ENCODE data around the gene CHSY3. TPM values are rescaled to one million over a fixed set of nuclear protein-coding genes. Genes with fewer than 3 reads are reported as not detected.

CHSY3 gene
- total RNA-seq, result 10 to 100 TPM; 19.5 to 32.5 TPM
- 10 to 100 TPM in 1 of 2 donors, 1 to 10 TPM in 1; 3.5 to 10.1 TPM for polyA plus RNA-seq
- long read RNA-seq, donor 1, partial matches to known transcripts, result 4 of 54 reads
- long read RNA-seq, donor 1, other reads (novel, unspliced or antisense), result 50 of 54 reads
- long read RNA-seq, donor 2, partial matches to known transcripts, result 3 of 29 reads
- long read RNA-seq, donor 2, other reads (novel, unspliced or antisense), result 26 of 29 reads

DNA sequence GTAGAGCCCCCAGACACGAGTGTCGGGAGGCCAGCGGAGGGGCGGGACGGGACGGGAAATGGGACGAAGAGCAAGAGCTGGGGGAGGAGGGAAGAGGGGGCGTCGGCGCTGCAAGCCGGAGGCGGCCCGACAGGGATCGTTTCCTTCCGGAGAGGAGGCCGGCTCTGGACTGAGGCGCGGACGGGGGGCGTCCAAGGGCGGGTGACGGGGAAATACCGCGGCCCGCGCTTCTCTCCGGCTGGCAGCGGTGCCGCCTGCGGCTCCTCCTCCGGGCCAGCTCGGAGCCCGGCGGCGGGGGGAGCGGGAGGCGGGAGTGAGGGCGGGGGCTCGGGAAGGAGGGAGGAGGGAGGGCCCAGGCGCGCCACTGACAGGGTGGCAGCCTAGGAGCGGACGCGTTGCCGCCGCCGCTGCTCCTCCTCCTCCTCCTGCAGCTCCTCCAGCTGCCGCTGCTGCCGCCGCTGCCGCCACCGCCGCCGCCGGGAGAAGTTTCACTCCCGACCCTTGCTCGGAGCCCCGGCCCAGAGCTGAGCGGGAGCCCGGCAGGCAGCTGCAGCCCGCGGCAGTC is at the start of gene CHSY3:
TSS of gene CHSY3 (plus strand) at position 364 of the 565 bp plus-strand sequence.
- no peaks in the 10 kb centered on the region for H3K4me1 ChIP-seq (ENCODE audit: control insufficient read depth in 1 of 2, insufficient read depth in 2 of 2, low read length in 2 of 2)
- no peaks in the 10 kb centered on the region for H3K9me3 ChIP-seq (ENCODE audit: control insufficient read depth, low read length)
- peaks cover 0 to 2% of the 10 kb centered on the region in 2 donors for H3K36me3 ChIP-seq (ENCODE audit: control insufficient read depth in 1 of 2, insufficient read depth in 2 of 2, low read length in 1 of 2)
- H3K27me3 ChIP-seq (ENCODE audit: control insufficient read depth in 1 of 2, insufficient read depth in 2 of 2, low read length in 1 of 2), result no peaks in the 10 kb centered on the region
- ATAC-seq (ENCODE audit: low FRiP score), result peak; percentile 95
- 0 to 1% methylated on average over 6 to 62 of the region's 62 CpGs for WGBS, 2 donors
- peak within 1 kb of the TSS; percentile 86 for H3K27ac ChIP-seq (ENCODE audit: low read depth in 1 of 2, low read length in 2 of 2)
- intact Hi-C loops (cut with DNase I), result loop anchor here (5.0 to 10.0 kb wide), 8 partner anchors 161 to 1511 kb away; partner anchors contain the start of gene LYRM7 (in 1 of the 2)
- peak within 1 kb of the TSS; percentile 84 to 95 for H3K4me3 ChIP-seq (ENCODE audit: low read length in 2 of 2)
- DNase-seq, result peak; percentile 93 to 96

DNA sequence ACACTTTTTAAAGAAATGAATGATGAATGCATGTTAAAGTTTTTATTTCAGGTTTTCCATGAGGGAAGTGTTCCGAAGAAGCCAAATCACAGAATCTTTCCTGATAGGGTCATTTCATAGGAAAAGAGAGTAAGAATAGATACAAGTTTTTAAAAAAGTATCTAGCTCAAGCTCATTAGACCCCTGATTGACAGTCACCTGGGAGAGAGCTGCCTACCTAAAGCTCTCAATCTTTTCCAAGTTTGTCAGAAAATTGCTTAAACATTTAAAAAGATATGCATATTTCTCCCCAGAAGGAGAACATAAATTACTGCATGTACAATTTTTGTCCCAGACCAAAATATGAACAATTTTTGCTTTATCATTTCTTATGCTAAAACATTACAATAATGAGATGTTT is 47.9 kb upstream of the CHSY3 start:
- H3K9me3 ChIP-seq (ENCODE audit: control insufficient read depth, low read length), result no peaks in the 10 kb centered on the region
- no peak overlapping the region for H3K27ac ChIP-seq (ENCODE audit: low read depth in 1 of 2, low read length in 2 of 2)
- H3K4me3 ChIP-seq (ENCODE audit: low read length in 2 of 2), result no peak overlapping the region
- 98 to 100% methylated on average over 1 of the region's 1 CpG for WGBS, 2 donors
- no peak for ATAC-seq (ENCODE audit: low FRiP score)
- intact Hi-C loops (cut with DNase I), result no loop called here
- H3K27me3 ChIP-seq (ENCODE audit: control insufficient read depth in 1 of 2, insufficient read depth in 2 of 2, low read length in 1 of 2), result no peaks in the 10 kb centered on the region
- H3K36me3 ChIP-seq (ENCODE audit: control insufficient read depth in 1 of 2, insufficient read depth in 2 of 2, low read length in 1 of 2), result no peaks in the 10 kb centered on the region
- H3K4me1 ChIP-seq (ENCODE audit: control insufficient read depth in 1 of 2, insufficient read depth in 2 of 2, low read length in 2 of 2), result no peaks in the 10 kb centered on the region
- no peak for DNase-seq

DNA sequence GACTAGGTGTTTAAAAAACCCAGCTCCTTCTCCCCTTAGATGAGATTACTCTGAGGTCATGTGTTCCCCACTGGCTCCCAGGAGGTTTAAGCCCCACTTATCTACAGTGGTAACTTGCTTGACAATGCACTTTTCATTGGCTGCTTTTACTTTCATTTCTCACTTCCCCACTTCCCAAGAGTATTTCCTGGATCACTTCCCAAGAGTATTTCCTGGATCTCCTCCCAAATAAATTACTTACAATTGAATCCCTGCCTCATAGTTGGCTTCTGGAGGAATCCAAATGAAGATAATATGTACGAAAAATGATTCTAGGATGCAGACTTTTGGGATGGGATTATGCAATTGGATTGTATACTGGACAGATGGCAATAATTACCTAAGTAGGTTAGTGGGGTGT is 47.1 kb upstream of the CHSY3 start:
- no peak for DNase-seq
- Histone ChIP-seq H3K4me3 (ENCODE audit: low read length in 2 of 2) (no peak overlapping the region), H3K27me3 (ENCODE audit: control insufficient read depth in 1 of 2, insufficient read depth in 2 of 2, low read length in 1 of 2) (no peaks in the 10 kb centered on the region), H3K27ac (ENCODE audit: low read depth in 1 of 2, low read length in 2 of 2) (no peak overlapping the region), H3K9me3 (ENCODE audit: control insufficient read depth, low read length) (no peaks in the 10 kb centered on the region), H3K36me3 (ENCODE audit: control insufficient read depth in 1 of 2, insufficient read depth in 2 of 2, low read length in 1 of 2) (no peaks in the 10 kb centered on the region), H3K4me1 (ENCODE audit: control insufficient read depth in 1 of 2, insufficient read depth in 2 of 2, low read length in 2 of 2) (no peaks in the 10 kb centered on the region)
- intact Hi-C loops (cut with DNase I), result no loop called here
- no peak for ATAC-seq (ENCODE audit: low FRiP score)
- 17 to 29% methylated on average over 1 of the region's 1 CpG for WGBS, 2 donors

DNA sequence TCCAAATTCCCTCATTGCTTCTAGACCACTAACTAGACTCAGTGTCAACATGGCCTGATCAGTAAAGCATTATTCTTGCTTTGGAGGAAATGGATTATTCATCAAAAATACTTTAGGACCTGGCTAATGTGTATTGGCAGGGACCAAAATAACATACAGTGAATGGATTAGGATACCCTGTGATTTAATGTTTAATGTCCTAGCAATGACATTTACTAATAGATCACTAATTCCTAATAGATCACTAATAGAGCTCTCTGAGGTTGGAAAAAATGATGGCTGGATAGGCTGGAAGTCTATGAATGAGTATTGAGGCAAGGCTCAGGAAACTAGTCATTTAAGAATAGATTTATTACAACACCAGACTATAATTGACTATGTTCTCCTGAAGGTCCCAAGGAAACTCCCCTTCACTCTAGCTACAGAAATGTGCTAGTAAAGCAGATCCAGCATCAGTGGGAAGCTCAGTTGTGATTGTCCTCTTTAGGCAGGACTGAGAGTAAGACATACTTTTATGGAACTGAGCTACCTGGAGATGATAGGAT is 46.1 kb upstream of the CHSY3 start:
- no peaks in the 10 kb centered on the region for H3K36me3 ChIP-seq (ENCODE audit: control insufficient read depth in 1 of 2, insufficient read depth in 2 of 2, low read length in 1 of 2)
- no peak overlapping the region for H3K27ac ChIP-seq (ENCODE audit: low read depth in 1 of 2, low read length in 2 of 2)
- intact Hi-C loops (cut with DNase I), result no loop called here
- ATAC-seq (ENCODE audit: low FRiP score) (no peak), DNase-seq (no peak)
- H3K9me3 ChIP-seq (ENCODE audit: control insufficient read depth, low read length), result no peaks in the 10 kb centered on the region
- no peaks in the 10 kb centered on the region for H3K4me1 ChIP-seq (ENCODE audit: control insufficient read depth in 1 of 2, insufficient read depth in 2 of 2, low read length in 2 of 2)
- H3K27me3 ChIP-seq (ENCODE audit: control insufficient read depth in 1 of 2, insufficient read depth in 2 of 2, low read length in 1 of 2), result no peaks in the 10 kb centered on the region
- H3K4me3 ChIP-seq (ENCODE audit: low read length in 2 of 2), result no peak overlapping the region

GRCh38 chr5:129884322-129884721 is 19.9 kb upstream of the CHSY3 start:
- ATAC-seq (ENCODE audit: low FRiP score), result no peak
- H3K4me3 ChIP-seq (ENCODE audit: low read length in 2 of 2), result no peak overlapping the region
- intact Hi-C loops (cut with DNase I), result loop anchor here in 1 of 2 donors (10.0 kb wide), 1 partner anchor 1220 kb away; no protein-coding TSS in a partner anchor
- H3K36me3 ChIP-seq (ENCODE audit: control insufficient read depth in 1 of 2, insufficient read depth in 2 of 2, low read length in 1 of 2), result no peaks in the 10 kb centered on the region
- H3K9me3 ChIP-seq (ENCODE audit: control insufficient read depth, low read length), result no peaks in the 10 kb centered on the region
- no peaks in the 10 kb centered on the region for H3K4me1 ChIP-seq (ENCODE audit: control insufficient read depth in 1 of 2, insufficient read depth in 2 of 2, low read length in 2 of 2)
- H3K27me3 ChIP-seq (ENCODE audit: control insufficient read depth in 1 of 2, insufficient read depth in 2 of 2, low read length in 1 of 2), result no peaks in the 10 kb centered on the region
- H3K27ac ChIP-seq (ENCODE audit: low read depth in 1 of 2, low read length in 2 of 2), result no peak overlapping the region
- no peak for DNase-seq
- WGBS, 2 donors, result 58 to 73% methylated on average over 1 of the region's 1 CpG

GRCh38 chr5:129899454-129899853 is 4.8 kb upstream of the CHSY3 start:
- no peaks in the 10 kb centered on the region for H3K36me3 ChIP-seq (ENCODE audit: control insufficient read depth in 1 of 2, insufficient read depth in 2 of 2, low read length in 1 of 2)
- DNase-seq, result no peak
- intact Hi-C loops (cut with DNase I), result loop anchor here in 1 of 2 donors (5.0 kb wide), 1 partner anchor 1208 kb away; no protein-coding TSS in a partner anchor
- ATAC-seq (ENCODE audit: low FRiP score), result no peak
- H3K27me3 ChIP-seq (ENCODE audit: control insufficient read depth in 1 of 2, insufficient read depth in 2 of 2, low read length in 1 of 2), result no peaks in the 10 kb centered on the region
- no peaks in the 10 kb centered on the region for H3K9me3 ChIP-seq (ENCODE audit: control insufficient read depth, low read length)
- H3K27ac ChIP-seq (ENCODE audit: low read depth in 1 of 2, low read length in 2 of 2), result no peak overlapping the region
- no peak overlapping the region for H3K4me3 ChIP-seq (ENCODE audit: low read length in 2 of 2)
- no peaks in the 10 kb centered on the region for H3K4me1 ChIP-seq (ENCODE audit: control insufficient read depth in 1 of 2, insufficient read depth in 2 of 2, low read length in 2 of 2)

GRCh38 chr5:129902816-129903215 is 1.4 kb upstream of the CHSY3 start:
- ATAC-seq (ENCODE audit: low FRiP score), result no peak

DNA sequence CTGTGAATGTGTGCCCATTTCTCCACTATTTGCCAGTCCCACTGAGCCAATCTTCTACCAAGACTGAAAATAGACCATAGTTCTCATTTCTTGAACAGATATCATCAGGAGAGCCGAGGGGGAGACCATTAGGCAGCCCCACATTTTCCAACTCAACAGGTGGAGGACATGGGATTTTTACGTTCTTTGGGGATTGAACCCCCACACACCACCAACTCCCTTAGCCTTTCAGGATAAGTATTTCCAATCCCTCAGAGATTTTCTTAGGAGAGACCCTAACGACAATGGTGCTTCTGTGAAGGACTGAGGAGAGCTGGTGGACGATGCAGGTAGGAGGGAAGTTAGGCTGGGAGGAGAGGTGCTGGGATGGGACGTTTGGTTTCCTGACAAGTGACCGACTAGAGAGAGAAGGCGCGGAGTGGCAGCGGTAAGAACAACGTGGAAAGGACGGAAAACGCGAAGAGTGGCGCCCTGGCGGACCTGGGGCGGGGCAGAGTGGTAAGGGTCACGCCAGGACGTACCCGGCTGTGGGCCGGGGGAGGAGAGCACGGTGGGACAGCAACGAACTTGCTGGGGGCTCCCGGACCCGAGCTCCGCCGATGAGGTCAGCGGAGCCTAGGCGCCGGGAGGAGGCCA is 681 bp upstream of the CHSY3 start:
- peak; percentile 66 for ATAC-seq (ENCODE audit: low FRiP score)
- no peaks in the 10 kb centered on the region for H3K9me3 ChIP-seq (ENCODE audit: control insufficient read depth, low read length)
- intact Hi-C loops (cut with DNase I), result loop anchor here (5.0 to 10.0 kb wide), 8 partner anchors 161 to 1511 kb away; partner anchors contain the start of gene LYRM7 (in 1 of the 2)

More at GRCh38 chr5:129902816-129903215, 1.4 kb upstream of the CHSY3 start:
- H3K9me3 ChIP-seq (ENCODE audit: control insufficient read depth, low read length), result no peaks in the 10 kb centered on the region
- 82 to 83% methylated on average over 6 of the region's 6 CpGs for WGBS, 2 donors
- H3K27me3 ChIP-seq (ENCODE audit: control insufficient read depth in 1 of 2, insufficient read depth in 2 of 2, low read length in 1 of 2), result no peaks in the 10 kb centered on the region
- H3K27ac ChIP-seq (ENCODE audit: low read depth in 1 of 2, low read length in 2 of 2), result no peak overlapping the region
- no peaks in the 10 kb centered on the region for H3K36me3 ChIP-seq (ENCODE audit: control insufficient read depth in 1 of 2, insufficient read depth in 2 of 2, low read length in 1 of 2)
- peak in 1 of 2 donors; percentile 64 for DNase-seq
- intact Hi-C loops (cut with DNase I), result loop anchor here (5.0 to 10.0 kb wide), 8 partner anchors 162 to 1512 kb away; partner anchors contain the start of gene LYRM7 (in 1 of the 2)
- H3K4me1 ChIP-seq (ENCODE audit: control insufficient read depth in 1 of 2, insufficient read depth in 2 of 2, low read length in 2 of 2), result no peaks in the 10 kb centered on the region
- H3K4me3 ChIP-seq (ENCODE audit: low read length in 2 of 2), result no peak overlapping the region

More for the DNA sequence above, 681 bp upstream of the CHSY3 start:
- H3K27ac ChIP-seq (ENCODE audit: low read depth in 1 of 2, low read length in 2 of 2), result peak overlapping the region; percentile 54 to 58
- peaks cover 0 to 2% of the 10 kb centered on the region in 2 donors for H3K36me3 ChIP-seq (ENCODE audit: control insufficient read depth in 1 of 2, insufficient read depth in 2 of 2, low read length in 1 of 2)
- DNase-seq, result no peak
- H3K27me3 ChIP-seq (ENCODE audit: control insufficient read depth in 1 of 2, insufficient read depth in 2 of 2, low read length in 1 of 2), result no peaks in the 10 kb centered on the region
- peak overlapping the region; percentile 84 to 95 for H3K4me3 ChIP-seq (ENCODE audit: low read length in 2 of 2)
- 4 to 5% methylated on average over 28 to 29 of the region's 29 CpGs for WGBS, 2 donors
- H3K4me1 ChIP-seq (ENCODE audit: control insufficient read depth in 1 of 2, insufficient read depth in 2 of 2, low read length in 2 of 2), result no peaks in the 10 kb centered on the region

Measured in aorta (tissue), 5 donors.